Keratinocyte (primary cell): Measurements from ENCODE around the gene PRKAG3. TPM values are rescaled to one million over a fixed set of nuclear protein-coding genes. Genes with fewer than 3 reads are reported as not detected.

Experiments used
- DNase-seq: peaks from one replicate; pipeline ENCODE4 v3.0.0-alpha.2; 2011; ENCODE audit warnings: low read depth, missing footprints, low spot score
- FAIRE-seq: peaks from 2 replicates; lab custom pipeline; 2011; peaks lifted over from hg19 to GRCh38; lab: Jason Lieb, UNC
- H2AFZ ChIP-seq: 2 replicates; pipeline ENCODE4 v1.6.0; 2012; ENCODE audit warnings: low read length, control low read depth, inconsistent platforms; ENCODE audit not compliant: control insufficient read depth
- H3K27ac ChIP-seq: 2 replicates; pipeline ENCODE4 v1.5.1; 2011; ENCODE audit warnings: low read length; ENCODE audit not compliant: control insufficient read depth, insufficient read depth
- H3K27me3 ChIP-seq: 3 replicates; pipeline ENCODE4 v1.6.0; 2011; ENCODE audit warnings: low read length; ENCODE audit not compliant: control insufficient read depth, insufficient read depth; ENCODE audit errors: extremely low read depth
- H3K36me3 ChIP-seq, 2 experiments: 2 replicates in 1 of 2; 3 replicates in 1 of 2; pipeline ENCODE4 v1.5.1; 2011; ENCODE audit warnings: low read length in 2 of 2, mild to moderate bottlenecking in 1 of 2; ENCODE audit not compliant: control insufficient read depth in 2 of 2, insufficient read depth in 2 of 2; ENCODE audit errors: extremely low read depth in 1 of 2
- H3K4me1 ChIP-seq: 3 replicates; pipeline ENCODE4 v1.5.1; 2011; ENCODE audit warnings: low read length; ENCODE audit not compliant: control insufficient read depth, insufficient read depth; ENCODE audit errors: extremely low read depth
- H3K4me2 ChIP-seq: 3 replicates; pipeline ENCODE4 v1.6.0; 2011; ENCODE audit warnings: low read depth, low read length; ENCODE audit not compliant: control insufficient read depth, insufficient read depth; ENCODE audit errors: extremely low read depth
- H3K4me3 ChIP-seq, 3 experiments: fragments of 200-600 bp in 1 of 3; sonication (generic) in 1 of 3; 2 replicates in 2 of 3; 3 replicates in 1 of 3; pipeline ENCODE4 v1.5.1; 2011 to 2016; ENCODE audit warnings: low read length in 3 of 3, mild to moderate bottlenecking in 3 of 3, control low read depth in 2 of 3, inconsistent platforms in 1 of 3, low read depth in 1 of 3, mixed read lengths in 1 of 3, mixed run types in 1 of 3, moderate library complexity in 1 of 3; ENCODE audit not compliant: control insufficient read depth in 2 of 3, insufficient read depth in 2 of 3; ENCODE audit errors: extremely low read depth in 1 of 3
- H3K79me2 ChIP-seq: 2 replicates; pipeline ENCODE4 v1.6.0; 2012; ENCODE audit warnings: low read length; ENCODE audit not compliant: control insufficient read depth, insufficient read depth
- H3K9ac ChIP-seq: 3 replicates; pipeline ENCODE4 v1.6.0; 2011; ENCODE audit warnings: low read length; ENCODE audit not compliant: control insufficient read depth, insufficient read depth; ENCODE audit errors: extremely low read depth
- H3K9me1 ChIP-seq: 3 replicates; pipeline ENCODE4 v1.6.0; 2011; ENCODE audit warnings: low read length; ENCODE audit not compliant: control insufficient read depth, insufficient read depth; ENCODE audit errors: extremely low read depth
- H3K9me3 ChIP-seq: 2 replicates; pipeline ENCODE4 v1.5.1; 2012; ENCODE audit warnings: low read depth, low read length; ENCODE audit not compliant: control insufficient read depth
- H4K20me1 ChIP-seq: 3 replicates; pipeline ENCODE4 v1.6.0; 2011; ENCODE audit warnings: low read length; ENCODE audit not compliant: control insufficient read depth, insufficient read depth; ENCODE audit errors: extremely low read depth
- EZH2 ChIP-seq: IDR thresholded peaks from one replicate; pipeline ENCODE4 v1.6.1; 2012; ENCODE audit warnings: inconsistent platforms, mild to moderate bottlenecking, low read length, moderate library complexity
- dilution Hi-C: fragments of 300-500 bp; cut with MboI; formaldehyde crosslinking; loops from one replicate; pipeline ENCODE4 v1.7.0; 2020; ENCODE audit warnings: low sequenced_read_pairs; ENCODE audit not compliant: extremely low pct_ligation_motif_present
- polyA plus RNA-seq, 5 experiments: library from polyadenylated mRNA; depleted of rRNA in 3 of 5; stranded (reverse) in 3 of 5; stranded (forward) in 1 of 5; unstranded in 1 of 5; fragments of >200 nt; gene quantifications; 1 replicate in 1 of 5; 2 replicates in 3 of 5; 3 replicates in 1 of 5; pipeline versions ENCODE4 v1.2.1 to v1.2.3, GENCODE V29; 2011 to 2012; ENCODE audit warnings: missing spikeins in 2 of 5, low read depth in 1 of 5, low replicate concordance in 1 of 5
- TF ChIP-seq, protein P1 (sequence below), 3 experiments: IDR thresholded peaks in 1 of 3; conservative IDR thresholded peaks in 1 of 3; optimal IDR thresholded peaks in 1 of 3; 2 replicates in 2 of 3; 3 replicates in 1 of 3; pipeline versions ENCODE3 to v1.5.1; 2011; ENCODE audit warnings: low read length in 3 of 3, mild to moderate bottlenecking in 3 of 3, moderate library complexity in 2 of 3, control low read depth in 1 of 3, inconsistent platforms in 1 of 3; ENCODE audit not compliant: insufficient read depth in 2 of 3; ENCODE audit errors: extremely low read depth in 1 of 3

Gene PRKAG3
- polyA plus RNA-seq, 1 donor (not counting 4 experiments of a cell fraction or from before 2014, with no cell fraction given), result not detected

GRCh38 chr2:218863021-218863520 lies 31.5 kb upstream of the PRKAG3 start:
- DNase-seq (no peak), FAIRE-seq (no peak)
- no peaks in the 10 kb centered on the region for H4K20me1 ChIP-seq
- no peak overlapping the region for H3K4me3 ChIP-seq
- H3K36me3 ChIP-seq, result no peaks in the 10 kb centered on the region
- dilution Hi-C loops, result no loop called here
- H3K9ac ChIP-seq, result no peak overlapping the region
- H3K4me1 ChIP-seq, result peaks cover 10% of the 10 kb centered on the region
- H2AFZ ChIP-seq, result no peak overlapping the region
- TF ChIP-seq, protein P1, sequence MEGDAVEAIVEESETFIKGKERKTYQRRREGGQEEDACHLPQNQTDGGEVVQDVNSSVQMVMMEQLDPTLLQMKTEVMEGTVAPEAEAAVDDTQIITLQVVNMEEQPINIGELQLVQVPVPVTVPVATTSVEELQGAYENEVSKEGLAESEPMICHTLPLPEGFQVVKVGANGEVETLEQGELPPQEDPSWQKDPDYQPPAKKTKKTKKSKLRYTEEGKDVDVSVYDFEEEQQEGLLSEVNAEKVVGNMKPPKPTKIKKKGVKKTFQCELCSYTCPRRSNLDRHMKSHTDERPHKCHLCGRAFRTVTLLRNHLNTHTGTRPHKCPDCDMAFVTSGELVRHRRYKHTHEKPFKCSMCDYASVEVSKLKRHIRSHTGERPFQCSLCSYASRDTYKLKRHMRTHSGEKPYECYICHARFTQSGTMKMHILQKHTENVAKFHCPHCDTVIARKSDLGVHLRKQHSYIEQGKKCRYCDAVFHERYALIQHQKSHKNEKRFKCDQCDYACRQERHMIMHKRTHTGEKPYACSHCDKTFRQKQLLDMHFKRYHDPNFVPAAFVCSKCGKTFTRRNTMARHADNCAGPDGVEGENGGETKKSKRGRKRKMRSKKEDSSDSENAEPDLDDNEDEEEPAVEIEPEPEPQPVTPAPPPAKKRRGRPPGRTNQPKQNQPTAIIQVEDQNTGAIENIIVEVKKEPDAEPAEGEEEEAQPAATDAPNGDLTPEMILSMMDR (optimal IDR thresholded peaks at IDR 0.05 in 1 of 3, IDR thresholded peaks at IDR 0.05 in 1 of 3, conservative IDR thresholded peaks at IDR 0.05 in 1 of 3; ENCODE audit: extremely low read depth in 1 of 3, insufficient read depth in 2 of 3, low read length in 3 of 3), result no peak
- TF ChIP-seq EZH2, result no peak
- no peak overlapping the region for H3K4me2 ChIP-seq
- H3K27me3 ChIP-seq, result peaks cover 56% of the 10 kb centered on the region
- H3K79me2 ChIP-seq, result no peaks in the 10 kb centered on the region
- no peaks in the 10 kb centered on the region for H3K9me3 ChIP-seq
- H3K27ac ChIP-seq, result no peak overlapping the region
- no peaks in the 10 kb centered on the region for H3K9me1 ChIP-seq

DNA sequence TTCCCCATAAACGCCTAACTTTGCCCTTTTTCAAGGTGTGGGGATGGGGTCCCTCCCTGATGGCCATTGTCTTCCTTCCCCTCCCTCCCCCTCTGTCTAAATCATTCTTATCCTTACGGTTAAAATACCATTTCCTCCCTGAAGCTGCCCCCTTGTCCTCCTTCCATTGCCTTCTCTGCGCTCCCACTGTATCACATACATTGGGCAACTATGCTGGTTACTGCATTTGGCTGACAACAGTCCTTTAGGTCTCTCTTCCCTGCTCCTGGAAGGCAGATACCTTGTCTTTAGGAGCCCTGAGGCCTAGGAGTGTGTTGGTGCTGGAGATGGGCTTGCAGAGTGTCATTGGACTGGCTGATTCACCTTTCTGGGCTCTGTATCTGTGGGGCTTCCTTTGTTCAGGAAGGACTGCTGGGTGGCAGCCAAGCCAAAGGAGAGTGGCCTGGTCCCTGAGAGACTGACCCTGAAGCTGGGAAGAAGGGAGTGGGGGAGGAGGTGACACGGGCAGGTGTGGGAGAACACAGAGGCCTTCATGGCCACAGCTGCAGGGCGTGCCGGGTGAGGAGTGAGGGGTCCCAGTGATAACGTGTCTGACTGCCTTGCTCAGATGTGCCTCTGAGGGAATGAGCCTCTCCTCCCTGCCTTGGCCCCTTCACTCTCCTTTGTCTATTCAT lies 30.2 kb upstream of the PRKAG3 start:
- no peak overlapping the region for H3K4me3 ChIP-seq
- no peaks in the 10 kb centered on the region for H3K79me2 ChIP-seq
- TF ChIP-seq, protein P1 (optimal IDR thresholded peaks at IDR 0.05 in 1 of 3, IDR thresholded peaks at IDR 0.05 in 1 of 3, conservative IDR thresholded peaks at IDR 0.05 in 1 of 3; ENCODE audit: extremely low read depth in 1 of 3, insufficient read depth in 2 of 3, low read length in 3 of 3), result no peak
- TF ChIP-seq EZH2, result no peak
- dilution Hi-C loops, result no loop called here
- no peak overlapping the region for H3K4me2 ChIP-seq
- H2AFZ ChIP-seq, result no peak overlapping the region
- no peak for DNase-seq
- H3K9me1 ChIP-seq, result no peaks in the 10 kb centered on the region
- H3K4me1 ChIP-seq, result peaks cover 10% of the 10 kb centered on the region
- H4K20me1 ChIP-seq, result no peaks in the 10 kb centered on the region
- no peaks in the 10 kb centered on the region for H3K9me3 ChIP-seq
- no peak overlapping the region for H3K9ac ChIP-seq
- peaks cover 55% of the 10 kb centered on the region for H3K27me3 ChIP-seq
- no peak for FAIRE-seq
- H3K27ac ChIP-seq, result no peak overlapping the region
- no peaks in the 10 kb centered on the region for H3K36me3 ChIP-seq
